ENCODE results near the gene PNMA6E.

- TF ChIP-seq CTCF (IDR thresholded peaks at IDR 0.05; ENCODE audit: low read depth, low read length, poor library complexity, severe bottlenecking) = no peak
- TF ChIP-seq EZH2phosphoT487 (IDR thresholded peaks at IDR 0.05; ENCODE audit: borderline replicate concordance, low read length) = no peak
Measured at GRCh38 chrX:153387345-153387744, 13.8 kb downstream of the PNMA6E start.
